NAMALWA (cell line): ENCODE data around the gene C2orf42.
"Not testable (repeated sequence)": the region's sequence is repeated elsewhere in the genome, so short reads cannot be mapped to it uniquely, and the experiment has no call there.

Experiments used
- DNase-seq: peaks from one replicate; pipeline ENCODE4 v3.0.0-alpha.2; 2015; ENCODE audit warnings: low spot score

Gene C2orf42

GRCh38 chr2:70102323-70102905 is 88.4 kb downstream of the C2orf42 start:
- not testable (repeated sequence) for DNase-seq

GRCh38 chr2:70101686-70102085 is 89.1 kb downstream of the C2orf42 start:
- not testable (repeated sequence) for DNase-seq

DNA sequence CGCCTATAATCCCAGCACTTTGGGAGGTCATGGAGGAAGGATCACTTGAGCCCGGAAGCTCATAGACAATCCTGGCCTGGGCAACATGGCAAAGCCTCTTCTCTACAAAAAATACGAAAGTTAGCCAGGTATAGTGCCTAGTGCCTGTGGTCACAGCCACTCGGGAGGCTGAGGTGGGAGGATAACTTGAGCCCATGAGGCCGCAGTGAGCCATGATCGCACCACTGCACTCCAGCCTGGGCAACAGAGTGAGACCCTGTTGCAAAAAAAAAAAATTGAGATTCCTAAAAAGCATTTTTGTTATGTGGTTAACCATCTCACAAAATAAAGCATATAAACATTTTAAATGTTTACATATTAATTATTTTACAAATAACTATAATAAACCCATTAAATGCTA is 89.6 kb downstream of the C2orf42 start:
- no peak for DNase-seq
